Gastroesophageal sphincter (tissue), 3 donors: ENCODE measurements around the gene GNG3.
"Not testable (repeated sequence)": the region's sequence is repeated elsewhere in the genome, so short reads cannot be mapped to it uniquely, and the experiment has no call there.

Source experiments
- CTCF ChIP-seq, 4 experiments: fragments of 200-600 bp in 2 of 4; fragments of 450-650 bp in 2 of 4; sonication (generic) in 1 of 4; IDR thresholded peaks; one replicate each; pipeline ENCODE4 v1.5.1; 2017 to 2019; ENCODE audit warnings: antibody characterized with exemption in 4 of 4, mild to moderate bottlenecking in 2 of 4, moderate library complexity in 2 of 4
- POLR2AphosphoS5 ChIP-seq: sonication (generic); formaldehyde crosslinking; IDR thresholded peaks from one replicate; pipeline ENCODE4 v1.6.1; 2017; ENCODE audit warnings: antibody characterized with exemption

GRCh38 chr11:62730076-62730475, 22.6 kb downstream of the GNG3 start:
- TF ChIP-seq POLR2AphosphoS5; CTCF (IDR thresholded peaks at IDR 0.05): not testable (repeated sequence)
